ENCODE results near the gene COQ9. TPM values are rescaled to one million over a fixed set of nuclear protein-coding genes. Genes with fewer than 3 reads are reported as not detected.
"Not testable (repeated sequence)": the region's sequence is repeated elsewhere in the genome, so short reads cannot be mapped to it uniquely, and the experiment has no call there.

Gene COQ9
- polyA plus RNA-seq, 3 donors from 2014 or later, result 14.6 to 30.3 (median 24.6) TPM

- no peaks in the 10 kb centered on the region for H3K9me3 Mint-ChIP-seq
- peaks cover 18% of the 10 kb centered on the region in 2 donors for H3K4me1 Mint-ChIP-seq
- H3K27me3 Mint-ChIP-seq (ENCODE audit: low read depth in 3 of 3), result peaks cover 0 to 5% (median 0%) of the 10 kb centered on the region in 3 donors
- H3K36me3 Mint-ChIP-seq, result no peaks in the 10 kb centered on the region
- H3K4me3 Mint-ChIP-seq, result no peak overlapping the region
- H3K27ac Mint-ChIP-seq, result no peak overlapping the region
- DNase-seq, result no peak
These were observed 42.0 kb downstream of the COQ9 start for GRCh38 chr16:57489229-57489628.

GRCh38 chr16:57493767-57494166, 46.5 kb downstream of the COQ9 start:
- peaks cover 0 to 5% (median 1%) of the 10 kb centered on the region in 3 donors for H3K27me3 Mint-ChIP-seq (ENCODE audit: low read depth in 3 of 3)
- no peak overlapping the region for H3K4me3 Mint-ChIP-seq
- H3K36me3 Mint-ChIP-seq, result no peaks in the 10 kb centered on the region

GRCh38 chr16:57497121-57497520, 49.8 kb downstream of the COQ9 start:
- H3K27ac Mint-ChIP-seq, result no peak overlapping the region
- peaks cover 0 to 3% (median 2%) of the 10 kb centered on the region in 3 donors for H3K27me3 Mint-ChIP-seq (ENCODE audit: low read depth in 3 of 3)
- peaks cover 4 to 10% of the 10 kb centered on the region in 2 donors for H3K4me1 Mint-ChIP-seq
- no peak for DNase-seq
- H3K4me3 Mint-ChIP-seq, result no peak overlapping the region
- H3K9me3 Mint-ChIP-seq, result no peaks in the 10 kb centered on the region
- no peaks in the 10 kb centered on the region for H3K36me3 Mint-ChIP-seq

More at GRCh38 chr16:57493767-57494166, 46.5 kb downstream of the COQ9 start:
- H3K27ac Mint-ChIP-seq, result no peak overlapping the region
- H3K4me1 Mint-ChIP-seq, result no peaks in the 10 kb centered on the region
- no peaks in the 10 kb centered on the region for H3K9me3 Mint-ChIP-seq
- no peak for DNase-seq

- Mint-ChIP-seq H3K9me3 (no peaks in the 10 kb centered on the region), H3K4me1 (peaks cover 4 to 10% of the 10 kb centered on the region in 2 donors), H3K27ac (no peak overlapping the region), H3K4me3 (no peak overlapping the region), H3K27me3 (ENCODE audit: low read depth in 3 of 3) (peaks cover 0 to 3% (median 2%) of the 10 kb centered on the region in 3 donors), H3K36me3 (no peaks in the 10 kb centered on the region)
- DNase-seq, result no peak
These were observed 50.8 kb downstream of the COQ9 start for GRCh38 chr16:57498031-57498430.

GRCh38 chr16:57499941-57500340, 52.7 kb downstream of the COQ9 start:
- DNase-seq; H3K27ac Mint-ChIP-seq; H3K4me3 Mint-ChIP-seq; H3K9me3 Mint-ChIP-seq; H3K36me3 Mint-ChIP-seq; H3K27me3 Mint-ChIP-seq (ENCODE audit: low read depth in 3 of 3): not testable (repeated sequence)
- H3K4me1 Mint-ChIP-seq, result peaks cover 4 to 10% of the 10 kb centered on the region in 2 donors

- H3K27me3 Mint-ChIP-seq (ENCODE audit: low read depth in 3 of 3), result peaks cover 0 to 3% (median 0%) of the 10 kb centered on the region in 3 donors
- no peaks in the 10 kb centered on the region for H3K36me3 Mint-ChIP-seq
- no peak for DNase-seq
- peak overlapping the region in 3 of 6 donors; percentile 13 to 65 (median 53) for H3K27ac Mint-ChIP-seq
- no peaks in the 10 kb centered on the region for H3K9me3 Mint-ChIP-seq
- H3K4me1 Mint-ChIP-seq, result peaks cover 4 to 10% of the 10 kb centered on the region in 2 donors
- H3K4me3 Mint-ChIP-seq, result no peak overlapping the region
These were observed 53.4 kb downstream of the COQ9 start for GRCh38 chr16:57500578-57501111.

- no peak for DNase-seq
- peaks cover 4 to 10% of the 10 kb centered on the region in 2 donors for H3K4me1 Mint-ChIP-seq
- peaks cover 0 to 3% (median 0%) of the 10 kb centered on the region in 3 donors for H3K27me3 Mint-ChIP-seq (ENCODE audit: low read depth in 3 of 3)
- peak overlapping the region in 2 of 6 donors; percentile 13 to 53 for H3K27ac Mint-ChIP-seq
- H3K36me3 Mint-ChIP-seq, result no peaks in the 10 kb centered on the region
- no peaks in the 10 kb centered on the region for H3K9me3 Mint-ChIP-seq
- H3K4me3 Mint-ChIP-seq, result no peak overlapping the region
These were observed 54.2 kb downstream of the COQ9 start for GRCh38 chr16:57501492-57501891.

GRCh38 chr16:57502048-57502775, 54.9 kb downstream of the COQ9 start:
- no peak for DNase-seq
- no peak overlapping the region for H3K27ac Mint-ChIP-seq
- H3K27me3 Mint-ChIP-seq (ENCODE audit: low read depth in 3 of 3), result peaks cover 0 to 3% (median 3%) of the 10 kb centered on the region in 3 donors
- H3K4me3 Mint-ChIP-seq, result no peak overlapping the region
- no peaks in the 10 kb centered on the region for H3K36me3 Mint-ChIP-seq
- H3K9me3 Mint-ChIP-seq, result no peaks in the 10 kb centered on the region
- peaks cover 4 to 10% of the 10 kb centered on the region in 2 donors for H3K4me1 Mint-ChIP-seq

GRCh38 chr16:57503366-57503765, 56.1 kb downstream of the COQ9 start:
- no peaks in the 10 kb centered on the region for H3K36me3 Mint-ChIP-seq
- H3K9me3 Mint-ChIP-seq, result no peaks in the 10 kb centered on the region
- no peak for DNase-seq
- H3K4me1 Mint-ChIP-seq, result peaks cover 4 to 10% of the 10 kb centered on the region in 2 donors
- no peak overlapping the region for H3K4me3 Mint-ChIP-seq
- H3K27ac Mint-ChIP-seq, result no peak overlapping the region
- H3K27me3 Mint-ChIP-seq (ENCODE audit: low read depth in 3 of 3), result peaks cover 0 to 3% (median 3%) of the 10 kb centered on the region in 3 donors

GRCh38 chr16:57504001-57504400, 56.7 kb downstream of the COQ9 start:
- no peak for DNase-seq

GRCh38 chr16:57504491-57504890, 57.2 kb downstream of the COQ9 start:
- H3K36me3 Mint-ChIP-seq, result no peaks in the 10 kb centered on the region
- DNase-seq, result no peak
- H3K9me3 Mint-ChIP-seq, result no peaks in the 10 kb centered on the region
- H3K27me3 Mint-ChIP-seq (ENCODE audit: low read depth in 3 of 3), result peaks cover 0 to 3% (median 2%) of the 10 kb centered on the region in 3 donors
- H3K4me3 Mint-ChIP-seq, result no peak overlapping the region
- no peak overlapping the region for H3K27ac Mint-ChIP-seq
- H3K4me1 Mint-ChIP-seq, result peaks cover 4 to 10% of the 10 kb centered on the region in 2 donors

More at GRCh38 chr16:57504001-57504400, 56.7 kb downstream of the COQ9 start:
- Mint-ChIP-seq H3K4me3 (no peak overlapping the region), H3K36me3 (no peaks in the 10 kb centered on the region), H3K27me3 (ENCODE audit: low read depth in 3 of 3) (peaks cover 0 to 3% (median 2%) of the 10 kb centered on the region in 3 donors), H3K9me3 (no peaks in the 10 kb centered on the region), H3K27ac (no peak overlapping the region), H3K4me1 (peaks cover 4 to 10% of the 10 kb centered on the region in 2 donors)

GRCh38 chr16:57505169-57505568, 57.9 kb downstream of the COQ9 start:
- H3K27ac Mint-ChIP-seq, result no peak overlapping the region

GRCh38 chr16:57507136-57508034, 60.1 kb downstream of the COQ9 start:
- no peaks in the 10 kb centered on the region for H3K4me1 Mint-ChIP-seq
- H3K4me3 Mint-ChIP-seq, result no peak overlapping the region
- H3K27ac Mint-ChIP-seq, result peak overlapping the region in 1 of 6 donors; percentile 28
- H3K9me3 Mint-ChIP-seq, result no peaks in the 10 kb centered on the region
- H3K27me3 Mint-ChIP-seq (ENCODE audit: low read depth in 3 of 3), result peaks cover 0 to 3% (median 0%) of the 10 kb centered on the region in 3 donors
- DNase-seq, result no peak
- no peaks in the 10 kb centered on the region for H3K36me3 Mint-ChIP-seq

More at GRCh38 chr16:57505169-57505568, 57.9 kb downstream of the COQ9 start:
- H3K9me3 Mint-ChIP-seq, result no peaks in the 10 kb centered on the region
- H3K36me3 Mint-ChIP-seq, result no peaks in the 10 kb centered on the region
- H3K4me3 Mint-ChIP-seq, result no peak overlapping the region
- H3K27me3 Mint-ChIP-seq (ENCODE audit: low read depth in 3 of 3), result peaks cover 0 to 3% (median 0%) of the 10 kb centered on the region in 3 donors
- DNase-seq, result no peak
- peaks cover 4 to 10% of the 10 kb centered on the region in 2 donors for H3K4me1 Mint-ChIP-seq

Measured in immature natural killer cell (primary cell).